SJCRH30 (cell line): ENCODE data around the gene CDC7. TPM values are rescaled to one million over a fixed set of nuclear protein-coding genes. Genes with fewer than 3 reads are reported as not detected.
"Not testable (repeated sequence)": the region's sequence is repeated elsewhere in the genome, so short reads cannot be mapped to it uniquely, and the experiment has no call there.

Experiments used
- DNase-seq, 2 experiments: peaks; one replicate each; pipeline ENCODE4 v3.0.0-alpha.2; 2015 to 2020
- H3K27ac ChIP-seq: fragments of 250-450 bp; sonication (Bioruptor Pico); 2 replicates; pipeline ENCODE4 v1.5.1; 2020; ENCODE audit warnings: mild to moderate bottlenecking, moderate library complexity
- H3K27me3 ChIP-seq: fragments of 250-450 bp; sonication (Bioruptor Pico); 2 replicates; pipeline ENCODE4 v1.5.1; 2020; ENCODE audit warnings: mild to moderate bottlenecking, moderate library complexity
- H3K36me3 ChIP-seq: fragments of 250-450 bp; sonication (Bioruptor Pico); 2 replicates; pipeline ENCODE4 v1.5.1; 2020; ENCODE audit warnings: mild to moderate bottlenecking, moderate library complexity
- H3K4me1 ChIP-seq: fragments of 250-450 bp; sonication (Bioruptor Pico); 2 replicates; pipeline ENCODE4 v1.5.1; 2020; ENCODE audit warnings: mild to moderate bottlenecking, moderate library complexity
- H3K4me3 ChIP-seq: fragments of 250-450 bp; sonication (Bioruptor Pico); 2 replicates; pipeline ENCODE4 v1.5.1; 2020; ENCODE audit warnings: mild to moderate bottlenecking, moderate library complexity
- H3K9me3 ChIP-seq: fragments of 250-450 bp; sonication (Bioruptor Pico); replicated peaks from 2 replicates; pipeline ENCODE4 v1.5.1; 2020; ENCODE audit warnings: mild to moderate bottlenecking, moderate library complexity
- total RNA-seq: library from RNA; depleted of rRNA; stranded (reverse); fragments of >200 nt; shearing (Covaris generic); gene quantifications from 2 replicates; pipeline ENCODE4 v1.2.3, GENCODE V29; 2014

The CDC7 gene
- total RNA-seq, 1 experiment from 2014 or later: 28.0 TPM

DNA sequence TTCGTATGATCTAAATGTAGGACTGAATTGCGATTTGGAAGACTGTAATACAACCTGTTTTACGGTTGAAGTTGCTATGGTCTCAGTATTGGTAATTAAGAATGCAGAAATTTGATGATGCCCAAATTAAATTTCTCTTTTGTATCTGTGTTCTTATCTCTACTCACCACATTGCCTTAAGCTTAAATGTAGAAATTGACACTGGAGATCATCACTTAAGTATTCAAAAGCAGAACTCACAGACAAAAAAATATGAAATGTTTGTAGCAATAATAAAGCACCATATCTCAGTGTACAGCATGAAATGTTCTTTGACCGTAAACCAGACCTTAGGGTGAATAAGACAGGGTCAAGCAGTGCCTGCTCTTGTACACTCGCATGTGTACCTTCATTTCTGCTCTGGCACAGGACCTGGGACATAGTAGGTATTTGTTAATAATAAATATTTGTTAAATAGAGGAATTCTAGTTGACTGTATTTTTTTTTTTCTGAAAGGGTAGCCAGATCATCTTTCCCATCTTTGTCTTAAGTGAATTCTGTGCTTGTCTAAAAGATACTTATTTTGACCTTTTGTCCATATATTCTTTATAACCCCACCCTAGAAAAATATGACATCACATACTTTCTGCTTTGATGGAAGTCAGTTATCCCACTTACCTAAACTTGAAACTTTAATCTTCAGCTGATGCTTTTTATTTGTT is 1.5 kb downstream of the CDC7 start:
- H3K4me1 ChIP-seq: peaks cover 5% of the 10 kb centered on the region; the same call in 1 of the 2 replicates
- H3K27me3 ChIP-seq: no peaks in the 10 kb centered on the region
- DNase-seq: peak in 1 of 2 experiments; percentile 12
- no peaks in the 10 kb centered on the region for H3K9me3 ChIP-seq
- H3K27ac ChIP-seq: peak overlapping the region; percentile 96
- peak overlapping the region; percentile 76 for H3K4me3 ChIP-seq
- no peaks in the 10 kb centered on the region; the same call in 1 of the 2 replicates for H3K36me3 ChIP-seq

DNA sequence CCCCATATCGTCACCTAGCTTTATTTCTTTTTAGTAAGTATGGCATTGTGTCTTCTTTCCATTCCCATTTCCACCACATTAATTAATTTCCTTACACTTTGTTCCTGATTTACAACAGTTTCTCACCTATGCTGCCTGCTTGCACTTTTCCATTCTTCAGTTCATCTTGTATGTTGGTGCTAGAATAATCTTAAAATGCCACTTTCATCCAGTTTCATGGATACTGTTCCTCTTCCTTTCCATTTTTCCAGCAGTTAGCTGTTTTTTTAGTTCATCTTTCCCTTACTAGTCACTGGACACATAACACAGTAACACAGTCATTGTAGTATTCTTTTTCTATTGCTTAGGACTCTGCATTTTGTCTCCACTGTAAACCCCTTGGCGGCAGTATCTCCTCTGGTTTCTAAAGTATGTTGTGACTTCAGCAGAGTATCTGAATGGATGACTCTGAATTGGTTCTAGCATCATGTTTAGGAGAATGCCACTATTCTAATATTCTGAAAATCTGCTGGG is 2.1 kb downstream of the CDC7 start:
- H3K9me3 ChIP-seq: no peaks in the 10 kb centered on the region
- peak in 1 of 2 experiments; percentile 32 for DNase-seq
- peaks cover 5% of the 10 kb centered on the region; the same call in 1 of the 2 replicates for H3K4me1 ChIP-seq
- H3K4me3 ChIP-seq: peak overlapping the region; percentile 76
- no peaks in the 10 kb centered on the region for H3K27me3 ChIP-seq
- peaks cover 1% of the 10 kb centered on the region; the same call in 1 of the 2 replicates for H3K36me3 ChIP-seq
- no peak overlapping the region for H3K27ac ChIP-seq

- no peaks in the 10 kb centered on the region for H3K27me3 ChIP-seq
- no peak for DNase-seq
- no peaks in the 10 kb centered on the region for H3K9me3 ChIP-seq
- H3K4me3 ChIP-seq: no peak overlapping the region
- H3K4me1 ChIP-seq: peaks cover 5% of the 10 kb centered on the region; the same call in 1 of the 2 replicates
- H3K27ac ChIP-seq: no peak overlapping the region
- H3K36me3 ChIP-seq: peaks cover 8% of the 10 kb centered on the region; the same call in 1 of the 2 replicates
Measured at GRCh38 chr1:91503332-91503900, 2.8 kb downstream of the CDC7 start.

- DNase-seq: no peak
- H3K27ac ChIP-seq: no peak overlapping the region
- no peaks in the 10 kb centered on the region for H3K27me3 ChIP-seq
- no peak overlapping the region for H3K4me3 ChIP-seq
- H3K4me1 ChIP-seq: peaks cover 5% of the 10 kb centered on the region; the same call in 1 of the 2 replicates
- no peaks in the 10 kb centered on the region for H3K9me3 ChIP-seq
- peaks cover 9% of the 10 kb centered on the region; the same call in 1 of the 2 replicates for H3K36me3 ChIP-seq
Measured at GRCh38 chr1:91503975-91504530, 3.4 kb downstream of the CDC7 start.

- no peak overlapping the region for H3K27ac ChIP-seq
- peaks cover 2% of the 10 kb centered on the region; the same call in 1 of the 2 replicates for H3K4me1 ChIP-seq
- H3K9me3 ChIP-seq: no peaks in the 10 kb centered on the region
- peaks cover 9% of the 10 kb centered on the region; the same call in 1 of the 2 replicates for H3K36me3 ChIP-seq
- no peak for DNase-seq
- H3K27me3 ChIP-seq: no peaks in the 10 kb centered on the region
- H3K4me3 ChIP-seq: no peak overlapping the region
Measured at GRCh38 chr1:91505086-91505485, 4.4 kb downstream of the CDC7 start.

DNA sequence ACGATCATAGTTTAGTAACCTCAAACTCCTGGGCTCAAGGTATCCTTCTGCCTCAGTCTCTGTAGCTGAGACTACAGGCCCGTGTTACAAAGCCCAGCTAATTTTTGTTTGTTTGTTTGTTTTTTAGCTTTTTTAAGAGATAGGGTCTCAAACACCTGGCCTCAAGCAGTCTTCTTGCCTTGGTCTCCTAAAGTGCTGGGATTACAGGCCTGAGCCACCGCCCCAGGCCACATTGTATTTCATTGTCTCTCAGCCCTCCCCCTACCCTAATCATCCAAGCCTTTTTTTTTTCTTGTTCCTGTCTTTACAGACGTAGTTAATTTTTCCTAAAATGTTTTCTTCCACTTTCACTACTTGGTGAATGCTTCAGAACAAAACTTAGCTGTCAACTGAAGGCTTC is 5.4 kb downstream of the CDC7 start:
- H3K27ac ChIP-seq: no peak overlapping the region
- peaks cover 18% of the 10 kb centered on the region for H3K36me3 ChIP-seq
- H3K9me3 ChIP-seq: no peaks in the 10 kb centered on the region
- H3K4me3 ChIP-seq: no peak overlapping the region
- DNase-seq: no peak
- H3K27me3 ChIP-seq: no peaks in the 10 kb centered on the region
- no peaks in the 10 kb centered on the region for H3K4me1 ChIP-seq

DNA sequence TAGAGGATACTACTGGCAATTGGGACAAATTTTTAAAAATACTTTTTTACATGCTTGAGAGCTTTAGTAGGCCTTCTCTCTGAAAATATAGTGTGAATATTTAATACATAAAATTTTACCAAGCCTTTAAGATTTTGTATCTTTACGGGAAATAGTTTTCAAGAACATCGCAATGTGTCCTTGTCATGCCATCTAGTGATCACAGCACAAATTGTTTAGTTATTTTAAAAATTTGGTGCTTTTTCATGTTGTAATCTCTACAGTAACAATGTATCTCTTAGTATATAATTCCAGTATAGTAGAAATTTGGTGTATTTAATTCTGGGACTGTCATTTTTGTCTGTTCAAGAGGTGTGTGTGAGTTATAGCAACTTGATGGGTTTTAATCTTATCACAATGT is 6.7 kb downstream of the CDC7 start:
- DNase-seq: no peak
- no peak overlapping the region for H3K27ac ChIP-seq
- H3K9me3 ChIP-seq: no peaks in the 10 kb centered on the region
- no peaks in the 10 kb centered on the region for H3K27me3 ChIP-seq
- no peak overlapping the region for H3K4me3 ChIP-seq
- H3K36me3 ChIP-seq: peaks cover 24% of the 10 kb centered on the region
- no peaks in the 10 kb centered on the region for H3K4me1 ChIP-seq

- Histone ChIP-seq H3K4me1 (0 out of 2 replicates have a peak, but pooled peaks cover 3% of the 10 kb centered on the region), H3K9me3 (no peaks in the 10 kb centered on the region), H3K4me3 (no peak overlapping the region), H3K27me3 (no peaks in the 10 kb centered on the region), H3K36me3 (peaks cover 57% of the 10 kb centered on the region), H3K27ac (no peak overlapping the region)
- no peak for DNase-seq
Measured at GRCh38 chr1:91510754-91511153, 10.1 kb downstream of the CDC7 start.

DNA sequence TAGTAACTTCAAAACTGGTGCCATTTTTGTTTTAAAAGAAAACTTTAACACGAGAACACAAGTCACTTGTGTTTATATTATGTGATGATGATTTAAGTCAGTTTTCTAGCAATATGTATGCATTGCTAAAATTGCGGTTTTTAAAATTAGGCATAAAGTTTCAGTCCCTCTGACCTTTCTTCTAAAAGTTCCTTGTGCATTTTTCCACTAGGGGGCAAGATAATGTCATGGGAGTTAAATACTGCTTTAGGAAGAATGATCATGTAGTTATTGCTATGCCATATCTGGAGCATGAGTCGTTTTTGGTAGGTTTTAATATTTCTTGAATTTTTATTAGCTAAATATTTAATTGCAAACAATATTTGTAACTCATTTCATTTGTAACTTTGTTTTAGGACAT is 10.7 kb downstream of the CDC7 start:
- Histone ChIP-seq H3K27ac (no peak overlapping the region), H3K27me3 (no peaks in the 10 kb centered on the region), H3K4me3 (no peak overlapping the region), H3K9me3 (no peaks in the 10 kb centered on the region), H3K4me1 (0 out of 2 replicates have a peak, but pooled peaks cover 3% of the 10 kb centered on the region), H3K36me3 (peaks cover 60% of the 10 kb centered on the region)
- DNase-seq: peak in 1 of 2 experiments; percentile 69

DNA sequence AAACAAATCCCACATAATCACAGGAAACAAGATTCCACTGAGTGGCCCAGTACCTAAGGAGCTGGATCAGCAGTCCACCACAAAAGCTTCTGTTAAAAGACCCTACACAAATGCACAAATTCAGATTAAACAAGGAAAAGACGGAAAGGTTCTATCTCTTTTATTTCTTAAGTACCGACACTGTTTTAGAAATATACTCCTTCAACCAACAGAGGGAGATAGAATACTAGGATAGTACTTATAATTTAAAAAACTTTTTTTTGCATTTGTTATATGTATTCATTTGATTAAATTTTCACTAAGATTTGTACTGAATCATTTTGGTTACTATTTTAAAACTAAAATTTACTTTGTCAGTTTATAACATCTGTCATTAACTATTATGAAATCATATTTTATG is 12.5 kb downstream of the CDC7 start:
- peaks cover 58% of the 10 kb centered on the region for H3K36me3 ChIP-seq
- 0 out of 2 replicates have a peak, but pooled peaks cover 3% of the 10 kb centered on the region for H3K4me1 ChIP-seq
- H3K9me3 ChIP-seq: no peaks in the 10 kb centered on the region
- DNase-seq: no peak
- H3K4me3 ChIP-seq: no peak overlapping the region
- no peaks in the 10 kb centered on the region for H3K27me3 ChIP-seq
- H3K27ac ChIP-seq: no peak overlapping the region

DNA sequence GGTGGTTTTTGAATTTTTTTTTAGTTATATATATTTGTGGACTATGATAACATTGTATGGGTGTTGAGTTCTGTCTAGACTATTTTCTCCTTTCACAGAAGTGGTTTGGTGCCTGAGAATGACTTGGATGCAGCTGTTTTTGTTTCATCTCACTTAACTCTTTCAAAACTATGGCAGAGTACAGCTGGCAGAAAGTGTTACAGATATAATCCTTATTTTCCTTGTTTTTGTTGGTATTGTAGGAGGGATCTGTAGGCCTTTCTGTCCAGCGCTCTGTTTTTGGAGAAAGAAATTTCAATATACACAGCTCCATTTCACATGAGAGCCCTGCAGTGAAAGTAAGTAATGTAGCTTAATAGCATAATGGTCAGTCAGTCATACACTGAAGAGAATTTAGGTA is 13.1 kb downstream of the CDC7 start:
- H3K27me3 ChIP-seq: no peaks in the 10 kb centered on the region
- 0 out of 2 replicates have a peak, but pooled peaks cover 3% of the 10 kb centered on the region for H3K4me1 ChIP-seq
- DNase-seq: peak in 1 of 2 experiments; percentile 33
- H3K4me3 ChIP-seq: no peak overlapping the region
- H3K9me3 ChIP-seq: no peaks in the 10 kb centered on the region
- no peak overlapping the region for H3K27ac ChIP-seq
- peaks cover 56% of the 10 kb centered on the region for H3K36me3 ChIP-seq

- 0 out of 2 replicates have a peak, but pooled peaks cover 3% of the 10 kb centered on the region for H3K4me1 ChIP-seq
- H3K4me3 ChIP-seq: no peak overlapping the region
- peaks cover 48% of the 10 kb centered on the region for H3K36me3 ChIP-seq
- H3K27me3 ChIP-seq: no peaks in the 10 kb centered on the region
- H3K9me3 ChIP-seq: no peaks in the 10 kb centered on the region
- no peak overlapping the region for H3K27ac ChIP-seq
- DNase-seq: no peak
Measured at GRCh38 chr1:91515994-91516393, 15.3 kb downstream of the CDC7 start.

DNA sequence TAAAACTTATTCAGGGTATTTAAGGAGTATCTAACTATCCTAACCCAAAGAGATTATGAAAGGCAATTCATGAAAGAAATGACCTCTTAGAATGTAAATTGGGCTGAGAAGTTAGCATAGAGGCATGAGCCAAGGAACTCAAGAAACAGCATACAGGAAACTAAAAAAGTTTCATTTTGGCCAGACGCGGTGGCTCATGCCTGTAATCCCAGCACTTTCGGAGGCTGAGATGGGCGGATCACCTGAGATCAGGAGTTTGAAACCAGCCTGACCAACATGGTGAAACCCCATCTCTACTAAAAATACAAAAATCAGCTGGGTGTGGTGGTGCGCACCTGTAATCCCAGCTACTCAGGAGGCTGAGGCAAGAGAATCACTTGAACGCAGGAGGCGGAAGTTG is 16.0 kb downstream of the CDC7 start:
- H3K36me3 ChIP-seq: peaks cover 45% of the 10 kb centered on the region
- not testable (repeated sequence) for H3K4me1 ChIP-seq, DNase-seq, H3K27me3 ChIP-seq, H3K27ac ChIP-seq, H3K9me3 ChIP-seq, H3K4me3 ChIP-seq

GRCh38 chr1:91519167-91519566 is 18.5 kb downstream of the CDC7 start:
- H3K27ac ChIP-seq, H3K9me3 ChIP-seq, H3K27me3 ChIP-seq, H3K4me1 ChIP-seq, H3K4me3 ChIP-seq, DNase-seq: not testable (repeated sequence)
- peaks cover 25% of the 10 kb centered on the region for H3K36me3 ChIP-seq

GRCh38 chr1:91520942-91521507 is 20.4 kb downstream of the CDC7 start:
- no peak overlapping the region for H3K27ac ChIP-seq
- no peak overlapping the region for H3K4me3 ChIP-seq
- H3K36me3 ChIP-seq: peaks cover 9% of the 10 kb centered on the region
- no peak for DNase-seq
- no peaks in the 10 kb centered on the region for H3K9me3 ChIP-seq
- no peaks in the 10 kb centered on the region for H3K4me1 ChIP-seq
- H3K27me3 ChIP-seq: no peaks in the 10 kb centered on the region
